H4 (cell line): ENCODE results near the gene FOXP3. TPM values are rescaled to one million over a fixed set of nuclear protein-coding genes. Genes with fewer than 3 reads are reported as not detected.

Source experiments
- DNase-seq: peaks from one replicate; pipeline ENCODE4 v3.0.0-alpha.2; 2015; ENCODE audit warnings: low spot score
- total RNA-seq: library from RNA; depleted of rRNA; stranded (reverse); fragments of >200 nt; shearing (Covaris generic); gene quantifications from 2 replicates; pipeline ENCODE4 v1.2.3, GENCODE V29; 2014

FOXP3 gene
- total RNA-seq, 1 experiment from 2014 or later, result not detected

GRCh38 chrX:49273181-49273727 is 8.7 kb upstream of the FOXP3 start:
- no peak for DNase-seq

GRCh38 chrX:49272421-49272820 is 7.9 kb upstream of the FOXP3 start:
- no peak for DNase-seq

GRCh38 chrX:49271341-49271740 is 6.8 kb upstream of the FOXP3 start:
- DNase-seq, result no peak

GRCh38 chrX:49270249-49270921 is 5.9 kb upstream of the FOXP3 start:
- no peak for DNase-seq

GRCh38 chrX:49269767-49270248 is 5.3 kb upstream of the FOXP3 start, which contains the start of gene PPP1R3F:
TSS of gene PPP1R3F (plus strand) at chrX:49269793. CDS start at chrX:49269870, 77 bp downstream.
- no peak for DNase-seq

GRCh38 chrX:49269010-49269766 is 4.7 kb upstream of the FOXP3 start:
- DNase-seq, result peak; percentile 98

- DNase-seq, result no peak
These were observed 4.1 kb upstream of the FOXP3 start for GRCh38 chrX:49268702-49269009.

GRCh38 chrX:49266523-49267445 is 2.3 kb upstream of the FOXP3 start:
- DNase-seq, result no peak

- DNase-seq, result no peak
These were observed 879 bp downstream of the FOXP3 start for GRCh38 chrX:49263631-49264030.

- no peak for DNase-seq
These were observed 1.9 kb downstream of the FOXP3 start for GRCh38 chrX:49262603-49263002.

- DNase-seq, result no peak
These were observed 4.1 kb downstream of the FOXP3 start for GRCh38 chrX:49260221-49260985.

- DNase-seq, result no peak
These were observed 5.8 kb downstream of the FOXP3 start for GRCh38 chrX:49258749-49259124.

GRCh38 chrX:49257846-49258748 is 6.4 kb downstream of the FOXP3 start:
- DNase-seq, result no peak

GRCh38 chrX:49257074-49257790 is 7.3 kb downstream of the FOXP3 start:
- DNase-seq, result no peak

GRCh38 chrX:49256268-49256995 is 8.1 kb downstream of the FOXP3 start:
- DNase-seq, result no peak

- no peak for DNase-seq
These were observed 9.9 kb downstream of the FOXP3 start for GRCh38 chrX:49254639-49255038.

- DNase-seq, result no peak
These were observed 13.2 kb downstream of the FOXP3 start for GRCh38 chrX:49251325-49251724.

- DNase-seq, result no peak
These were observed 13.9 kb downstream of the FOXP3 start for GRCh38 chrX:49250578-49250977.

GRCh38 chrX:49250066-49250465 is 14.4 kb downstream of the FOXP3 start:
- DNase-seq, result no peak
